RWPE1 (cell line): ENCODE results near the gene PDCD1.

Source experiments
- CTCF ChIA-PET: fragments of 350-600 bp; sonication (Branson Sonifier 250); formaldehyde crosslinking; extraction: SDS; loops from one replicate; lab custom pipeline; 2021; lab: Yijun Ruan, JAX
- POLR2A ChIA-PET: fragments of 400-600 bp; formaldehyde crosslinking; extraction: SDS; loops from one replicate; lab custom pipeline; 2020; ENCODE audit warnings: antibody characterized with exemption; ENCODE audit not compliant: low non-redundant PET; lab: Yijun Ruan, JAX
- DNase-seq: peaks from one replicate; pipeline ENCODE4 v3.0.0; 2012; ENCODE audit warnings: low spot score
- H3K27ac ChIP-seq: fragments of 450-650 bp; 2 replicates; pipeline ENCODE4 v1.5.1; 2017
- CTCF ChIP-seq: fragments of 450-650 bp; conservative IDR thresholded peaks from 2 replicates; pipeline ENCODE4 v1.5.1; 2017; ENCODE audit warnings: low read depth, mild to moderate bottlenecking

The PDCD1 gene

GRCh38 chr2:241811952-241812729, 46.6 kb downstream of the PDCD1 start:
- H3K27ac ChIP-seq: no peak overlapping the region
- POLR2A ChIA-PET: no interaction called here
- CTCF ChIA-PET: no interaction called here
- no peak for TF ChIP-seq CTCF
- no peak for DNase-seq

DNA sequence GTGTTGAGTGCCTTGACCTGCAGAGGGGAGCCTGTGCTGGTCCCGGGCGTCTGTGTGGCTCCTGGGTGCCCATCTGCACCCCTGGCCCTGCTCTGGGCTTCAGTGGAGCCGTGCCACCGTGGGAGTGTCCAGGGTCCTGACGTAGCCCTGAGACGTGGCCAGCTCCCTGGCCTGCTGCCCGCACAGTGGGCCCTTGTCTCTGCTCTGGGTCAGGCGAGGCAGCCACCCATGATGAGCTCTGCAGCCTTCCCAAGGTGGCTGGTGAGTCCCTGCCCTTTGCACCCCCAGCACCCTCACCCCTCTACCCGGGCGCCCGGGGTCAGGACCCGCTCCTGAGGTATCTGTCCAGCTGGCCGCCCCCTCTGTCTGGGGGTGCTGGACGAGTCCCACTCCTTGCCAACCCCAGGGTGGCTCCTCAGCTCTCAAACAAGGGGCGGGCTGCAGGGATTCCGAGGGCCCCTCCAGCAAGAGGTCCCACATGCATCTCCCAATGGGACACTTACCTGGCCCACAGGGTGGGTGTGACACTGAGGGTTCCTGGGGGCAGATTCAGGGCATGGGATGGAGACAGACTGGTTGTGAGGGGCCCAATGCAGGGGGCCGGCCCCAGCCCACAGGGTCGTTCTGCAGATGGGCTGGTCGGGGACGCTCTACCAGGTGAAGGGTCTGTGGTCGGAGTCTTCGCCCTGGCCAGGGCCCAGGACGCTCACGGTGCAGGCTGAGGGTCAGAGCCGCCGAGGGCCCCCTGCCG, 47.3 kb downstream of the PDCD1 start:
- H3K27ac ChIP-seq: no peak overlapping the region
- ChIA-PET POLR2A (no interaction called here), CTCF (no interaction called here)
- TF ChIP-seq CTCF: no peak
- DNase-seq: no peak

DNA sequence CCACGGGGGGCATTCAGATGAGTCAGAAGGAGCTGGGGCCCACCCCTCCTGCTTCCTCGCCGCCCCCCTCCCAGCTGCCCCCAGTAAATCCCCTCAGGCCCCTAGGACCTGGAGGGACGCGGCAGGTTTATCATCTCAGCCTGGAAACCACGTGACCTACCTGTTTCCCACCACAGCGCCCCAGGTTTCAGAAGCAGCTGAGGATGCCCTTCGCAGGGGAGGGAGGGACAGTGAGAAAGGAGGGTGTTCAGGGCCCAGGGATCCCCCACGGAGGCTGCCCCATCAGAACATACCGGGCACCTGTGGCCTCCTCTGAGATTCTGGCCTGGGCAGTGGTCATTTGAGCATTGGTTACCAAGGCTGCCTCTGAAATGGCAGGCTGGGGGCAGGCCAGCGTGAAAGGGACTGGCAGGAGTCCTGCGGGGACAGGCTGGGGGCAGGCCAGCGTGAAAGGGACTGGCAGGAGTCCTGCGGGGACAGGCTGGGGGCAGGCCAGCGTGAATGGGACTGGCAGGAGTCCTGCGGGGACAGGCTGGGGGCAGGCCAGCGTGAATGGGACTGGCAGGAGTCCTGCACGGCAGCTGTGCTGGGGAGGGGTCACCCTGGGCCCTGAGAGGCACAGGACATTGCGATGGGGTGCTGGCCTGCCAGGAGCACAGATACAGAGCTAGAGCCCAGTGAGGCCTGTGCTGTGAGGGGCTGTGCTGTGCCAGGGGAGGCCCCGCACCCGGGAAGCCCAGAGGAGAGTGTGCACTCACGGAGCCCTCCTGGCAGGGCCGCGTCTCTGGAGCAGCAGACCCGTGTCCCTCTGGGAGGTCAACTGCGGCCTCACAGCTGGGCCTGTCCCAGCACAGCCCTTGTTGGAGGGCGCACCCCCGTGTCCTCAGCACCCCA, 48.1 kb downstream of the PDCD1 start:
- no peak for DNase-seq
- ChIA-PET CTCF (interaction anchor here (0.5 kb wide), 1 partner anchor 243 kb away, joined by 3 read pairs; no protein-coding TSS in a partner anchor), POLR2A (no interaction called here)
- TF ChIP-seq CTCF: no peak
- H3K27ac ChIP-seq: no peak overlapping the region

- ChIA-PET POLR2A (no interaction called here), CTCF (interaction anchor here (0.6 kb wide), 1 partner anchor 54 kb away, joined by 3 read pairs; no protein-coding TSS in a partner anchor)
- no peak for DNase-seq
- TF ChIP-seq CTCF: no peak
- H3K27ac ChIP-seq: no peak overlapping the region
Observed at GRCh38 chr2:241809383-241810306, 49.0 kb downstream of the PDCD1 start.

DNA sequence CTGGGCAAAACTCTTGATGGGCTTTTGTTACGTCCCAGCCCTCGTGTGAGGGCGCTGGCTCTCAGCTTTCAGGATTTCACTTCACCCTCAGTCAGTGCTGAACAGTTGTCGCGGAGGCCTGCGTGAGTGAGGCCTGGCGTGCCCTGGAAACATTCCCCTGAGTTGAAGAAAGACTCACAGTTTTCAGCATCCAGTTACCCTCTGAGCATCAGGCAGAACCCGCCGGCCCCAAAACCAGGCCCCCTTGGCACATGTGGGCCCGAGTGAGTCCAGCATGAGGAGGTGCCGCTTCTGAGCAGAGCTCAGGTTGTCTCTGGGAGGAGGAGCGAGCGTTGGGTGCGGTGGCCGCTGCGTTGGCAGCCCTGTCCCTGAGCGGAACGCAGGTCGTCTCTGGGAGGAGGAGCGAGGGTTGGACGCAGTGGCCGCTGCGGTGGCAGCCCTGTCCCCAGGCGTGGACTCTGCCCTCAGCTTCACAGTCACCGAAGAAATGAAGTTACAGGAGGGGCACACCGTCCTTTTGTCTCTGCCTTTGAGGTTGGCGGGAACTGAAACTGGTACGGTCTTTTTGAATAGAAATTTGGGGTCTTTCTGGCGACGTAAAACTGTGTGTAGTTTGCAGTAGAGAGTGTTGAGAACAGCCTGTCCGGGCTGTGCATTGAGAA, 49.8 kb downstream of the PDCD1 start, which contains the start of gene NEU4:
TSS of gene NEU4 (plus strand) at position 473 of the 662 bp plus-strand sequence. CDS start 5,292 bp downstream, outside the sequence.
- no peak for TF ChIP-seq CTCF
- POLR2A ChIA-PET: no interaction called here
- DNase-seq: no peak
- CTCF ChIA-PET: no interaction called here
- no peak within 1 kb of the TSS for H3K27ac ChIP-seq
